GM21529 (cell line): ENCODE measurements around the gene OXCT2.
"Not testable (repeated sequence)": the region's sequence is repeated elsewhere in the genome, so short reads cannot be mapped to it uniquely, and the experiment has no call there.

ENCODE experiments used
- ATAC-seq: cut with Tn5 transposase; IDR thresholded peaks from one replicate; pipeline ENCODE4 v1.9.1; 2021; ENCODE audit not compliant: unreplicated experiment

The OXCT2 gene

GRCh38 chr1:39787964-39788363, 16.8 kb upstream of the OXCT2 start:
- not testable (repeated sequence) for ATAC-seq

GRCh38 chr1:39787468-39787867, 16.3 kb upstream of the OXCT2 start:
- ATAC-seq: no peak

- not testable (repeated sequence) for ATAC-seq
Observed at GRCh38 chr1:39787108-39787375, 15.9 kb upstream of the OXCT2 start.

GRCh38 chr1:39786303-39787107, 15.4 kb upstream of the OXCT2 start:
- ATAC-seq: not testable (repeated sequence)

GRCh38 chr1:39782685-39783084, 11.5 kb upstream of the OXCT2 start:
- not testable (repeated sequence) for ATAC-seq

- ATAC-seq: no peak
Observed at GRCh38 chr1:39782103-39782502, 11.0 kb upstream of the OXCT2 start.

GRCh38 chr1:39781349-39781715, 10.2 kb upstream of the OXCT2 start:
- no peak for ATAC-seq

GRCh38 chr1:39779821-39780220, 8.7 kb upstream of the OXCT2 start:
- ATAC-seq: no peak

GRCh38 chr1:39779137-39779536, 8.0 kb upstream of the OXCT2 start:
- ATAC-seq: no peak

GRCh38 chr1:39778463-39779099, 7.4 kb upstream of the OXCT2 start:
- not testable (repeated sequence) for ATAC-seq

- not testable (repeated sequence) for ATAC-seq
Observed at GRCh38 chr1:39777896-39778295, 6.7 kb upstream of the OXCT2 start.

- ATAC-seq: no peak
Observed at GRCh38 chr1:39777306-39777705, 6.2 kb upstream of the OXCT2 start.

GRCh38 chr1:39776886-39777285, 5.7 kb upstream of the OXCT2 start:
- ATAC-seq: no peak

GRCh38 chr1:39776400-39776713, 5.2 kb upstream of the OXCT2 start:
- peak; percentile 53 for ATAC-seq

GRCh38 chr1:39775676-39776399, 4.7 kb upstream of the OXCT2 start:
- peak; percentile 10 for ATAC-seq

GRCh38 chr1:39775141-39775540, 4.0 kb upstream of the OXCT2 start:
- not testable (repeated sequence) for ATAC-seq

- ATAC-seq: not testable (repeated sequence)
Observed at GRCh38 chr1:39773369-39773979, 2.3 kb upstream of the OXCT2 start.

GRCh38 chr1:39770100-39771021, 787 bp downstream of the OXCT2 start:
- peak; percentile 40 for ATAC-seq

GRCh38 chr1:39769502-39769901, 1.6 kb downstream of the OXCT2 start:
- not testable (repeated sequence) for ATAC-seq

GRCh38 chr1:39766466-39766865, 4.7 kb downstream of the OXCT2 start:
- ATAC-seq: not testable (repeated sequence)

- not testable (repeated sequence) for ATAC-seq
Observed at GRCh38 chr1:39764512-39764911, 6.6 kb downstream of the OXCT2 start.
